ENCODE results near the gene UBQLN3. TPM values are rescaled to one million over a fixed set of nuclear protein-coding genes. Genes with fewer than 3 reads are reported as not detected.

Gene UBQLN3
- total RNA-seq, 1 donor from 2014 or later, result not detected

DNA sequence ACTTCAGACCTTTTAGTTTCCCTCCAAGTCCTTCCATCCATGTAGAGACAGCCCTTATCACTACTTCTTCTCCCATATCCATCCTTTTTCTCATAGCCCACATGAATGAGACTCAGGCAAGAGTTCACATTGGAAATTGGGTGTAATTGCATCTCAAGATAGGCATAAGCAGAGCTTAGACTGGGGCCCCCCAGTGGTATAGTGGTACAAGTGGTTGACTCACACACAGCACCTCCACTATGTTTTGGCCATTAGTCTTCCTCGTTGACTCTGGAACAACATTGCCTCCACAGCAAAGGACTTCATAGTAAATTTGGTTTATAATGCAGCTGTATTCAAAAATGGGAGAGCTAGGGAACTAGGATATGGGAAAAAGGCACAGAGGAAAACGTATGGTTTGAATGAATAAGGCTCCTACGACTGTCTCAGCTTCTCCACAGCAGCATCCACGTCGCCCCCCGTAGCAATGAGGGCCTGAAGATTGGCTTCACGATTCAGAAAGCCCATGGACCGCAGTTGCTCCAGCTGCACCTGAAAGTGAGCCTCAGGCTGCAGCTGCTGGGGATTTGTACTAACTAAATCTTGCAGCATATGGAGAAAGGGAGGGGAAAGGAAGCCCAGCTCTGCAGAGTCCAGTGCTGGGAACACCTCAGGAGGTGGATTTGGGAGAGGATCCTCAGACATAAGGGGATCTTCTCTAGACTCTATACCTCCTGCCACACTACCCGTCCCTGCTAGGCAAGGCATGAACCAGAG lies 2.4 kb downstream of the UBQLN3 start:
- no peaks in the 10 kb centered on the region for H3K36me3 ChIP-seq (ENCODE audit: insufficient read depth, low read length)
- no peaks in the 10 kb centered on the region for H4K20me1 ChIP-seq (ENCODE audit: insufficient read depth, low read length)
- DNase-seq (ENCODE audit: low read depth) (no peak), FAIRE-seq (no peak)
- H3K4me3 ChIP-seq (ENCODE audit: insufficient read depth, low read depth, low read length), result no peak overlapping the region
- no peaks in the 10 kb centered on the region for H3K79me2 ChIP-seq (ENCODE audit: insufficient read depth, low read length)
- Mint-ChIP-seq H3K4me3 (ENCODE audit: unreplicated experiment) (no peak overlapping the region), H3K27me3 (ENCODE audit: low read depth, unreplicated experiment) (no peaks in the 10 kb centered on the region), H3K4me1 (ENCODE audit: low read depth, unreplicated experiment) (no peaks in the 10 kb centered on the region), H3K9me3 (ENCODE audit: unreplicated experiment) (peaks cover 2% of the 10 kb centered on the region), H3K27ac (ENCODE audit: unreplicated experiment) (no peak overlapping the region), H3K36me3 (ENCODE audit: low read depth, unreplicated experiment) (no peaks in the 10 kb centered on the region)
- H2AFZ ChIP-seq (ENCODE audit: low read depth, low read length), result no peak overlapping the region
- H3K27ac ChIP-seq (ENCODE audit: low read depth, low read length), result no peak overlapping the region
- no peaks in the 10 kb centered on the region for H3K27me3 ChIP-seq (ENCODE audit: insufficient read depth, low read length)
- TF ChIP-seq, protein P1, sequence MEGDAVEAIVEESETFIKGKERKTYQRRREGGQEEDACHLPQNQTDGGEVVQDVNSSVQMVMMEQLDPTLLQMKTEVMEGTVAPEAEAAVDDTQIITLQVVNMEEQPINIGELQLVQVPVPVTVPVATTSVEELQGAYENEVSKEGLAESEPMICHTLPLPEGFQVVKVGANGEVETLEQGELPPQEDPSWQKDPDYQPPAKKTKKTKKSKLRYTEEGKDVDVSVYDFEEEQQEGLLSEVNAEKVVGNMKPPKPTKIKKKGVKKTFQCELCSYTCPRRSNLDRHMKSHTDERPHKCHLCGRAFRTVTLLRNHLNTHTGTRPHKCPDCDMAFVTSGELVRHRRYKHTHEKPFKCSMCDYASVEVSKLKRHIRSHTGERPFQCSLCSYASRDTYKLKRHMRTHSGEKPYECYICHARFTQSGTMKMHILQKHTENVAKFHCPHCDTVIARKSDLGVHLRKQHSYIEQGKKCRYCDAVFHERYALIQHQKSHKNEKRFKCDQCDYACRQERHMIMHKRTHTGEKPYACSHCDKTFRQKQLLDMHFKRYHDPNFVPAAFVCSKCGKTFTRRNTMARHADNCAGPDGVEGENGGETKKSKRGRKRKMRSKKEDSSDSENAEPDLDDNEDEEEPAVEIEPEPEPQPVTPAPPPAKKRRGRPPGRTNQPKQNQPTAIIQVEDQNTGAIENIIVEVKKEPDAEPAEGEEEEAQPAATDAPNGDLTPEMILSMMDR (IDR thresholded peaks at IDR 0.05; ENCODE audit: insufficient read depth, low read depth, low read length), result no peak
- no peak for TF ChIP-seq EZH2 (IDR thresholded peaks at IDR 0.05; ENCODE audit: insufficient read depth, low read length)
- H3K9ac ChIP-seq (ENCODE audit: low read length), result no peak overlapping the region
- no peak overlapping the region for H3K4me2 ChIP-seq (ENCODE audit: low read length)
- no peaks in the 10 kb centered on the region for H3K9me3 ChIP-seq (ENCODE audit: insufficient read depth, low read depth, low read length)
- H3K4me1 ChIP-seq (ENCODE audit: insufficient read depth, low read length), result no peaks in the 10 kb centered on the region

DNA sequence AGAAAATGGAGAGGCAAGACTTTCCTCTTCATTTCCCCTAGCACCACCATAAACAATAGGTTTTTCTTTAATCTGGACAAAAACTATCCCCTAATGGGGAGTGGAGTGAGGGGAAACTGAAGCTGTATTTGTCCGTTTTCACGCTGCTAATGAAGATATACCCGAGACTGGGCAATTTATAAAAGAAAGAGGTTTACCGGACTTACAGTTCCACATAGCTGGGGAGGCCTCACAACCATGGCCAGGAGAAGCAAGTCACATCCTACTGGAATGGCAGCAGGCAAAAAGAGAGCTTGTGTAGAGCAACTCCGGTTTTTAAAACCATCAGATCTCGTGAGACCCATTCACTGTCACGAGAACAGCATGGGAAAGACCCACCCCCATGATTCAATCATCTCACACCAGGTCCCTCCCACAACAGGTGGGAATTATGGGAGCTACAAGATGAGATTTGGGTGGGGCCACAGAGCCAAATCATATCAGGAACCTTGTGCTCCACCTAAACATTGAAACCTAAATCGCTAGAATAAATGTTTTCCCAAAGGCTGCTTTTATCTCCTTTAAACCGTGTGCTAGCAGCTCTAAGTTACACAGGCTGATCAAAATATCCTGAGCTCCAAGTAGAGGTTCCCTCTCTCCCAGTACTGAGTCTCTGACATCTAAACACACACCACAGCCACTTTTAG lies 4.3 kb downstream of the UBQLN3 start:
- no peak overlapping the region for H3K4me2 ChIP-seq (ENCODE audit: low read length)
- H3K27me3 Mint-ChIP-seq (ENCODE audit: low read depth, unreplicated experiment), result no peaks in the 10 kb centered on the region
- H3K79me2 ChIP-seq (ENCODE audit: insufficient read depth, low read length), result no peaks in the 10 kb centered on the region
- no peak overlapping the region for H3K27ac ChIP-seq (ENCODE audit: low read depth, low read length)
- no peak for TF ChIP-seq EZH2 (IDR thresholded peaks at IDR 0.05; ENCODE audit: insufficient read depth, low read length)
- TF ChIP-seq, protein P1 (IDR thresholded peaks at IDR 0.05; ENCODE audit: insufficient read depth, low read depth, low read length), result no peak
- FAIRE-seq, result no peak
- no peaks in the 10 kb centered on the region for H3K4me1 ChIP-seq (ENCODE audit: insufficient read depth, low read length)
- H2AFZ ChIP-seq (ENCODE audit: low read depth, low read length), result no peak overlapping the region
- H3K27me3 ChIP-seq (ENCODE audit: insufficient read depth, low read length), result no peaks in the 10 kb centered on the region
- no peak overlapping the region for H3K4me3 ChIP-seq (ENCODE audit: insufficient read depth, low read depth, low read length)
- H3K36me3 Mint-ChIP-seq (ENCODE audit: low read depth, unreplicated experiment), result no peaks in the 10 kb centered on the region
- no peaks in the 10 kb centered on the region for H4K20me1 ChIP-seq (ENCODE audit: insufficient read depth, low read length)
- no peak overlapping the region for H3K27ac Mint-ChIP-seq (ENCODE audit: unreplicated experiment)
- H3K9me3 ChIP-seq (ENCODE audit: insufficient read depth, low read depth, low read length), result no peaks in the 10 kb centered on the region
- H3K4me3 Mint-ChIP-seq (ENCODE audit: unreplicated experiment), result no peak overlapping the region
- H3K9me3 Mint-ChIP-seq (ENCODE audit: unreplicated experiment), result peaks cover 2% of the 10 kb centered on the region
- no peak overlapping the region for H3K9ac ChIP-seq (ENCODE audit: low read length)
- no peaks in the 10 kb centered on the region for H3K36me3 ChIP-seq (ENCODE audit: insufficient read depth, low read length)
- H3K4me1 Mint-ChIP-seq (ENCODE audit: low read depth, unreplicated experiment), result no peaks in the 10 kb centered on the region
- no peak for DNase-seq (ENCODE audit: low read depth)
